Measurements from ENCODE around the gene TNXB.
"Not testable (repeated sequence)": the region's sequence is repeated elsewhere in the genome, so short reads cannot be mapped to it uniquely, and the experiment has no call there.

The TNXB gene

GRCh38 chr6:32056254-32056653 is 52.9 kb downstream of the TNXB start:
- peak; percentile 14 for DNase-seq

GRCh38 chr6:32055756-32056155 is 53.4 kb downstream of the TNXB start:
- peak; percentile 7 for DNase-seq

- DNase-seq = peak; percentile 14
Measured at GRCh38 chr6:32053314-32053713, 55.8 kb downstream of the TNXB start.

- DNase-seq = not testable (repeated sequence)
Measured at GRCh38 chr6:32052626-32053025, 56.5 kb downstream of the TNXB start.

GRCh38 chr6:32050562-32050961 is 58.6 kb downstream of the TNXB start:
- peak; percentile 16 for DNase-seq

- peak; percentile 18 for DNase-seq
Measured at GRCh38 chr6:32049736-32050135, 59.4 kb downstream of the TNXB start.

- not testable (repeated sequence) for DNase-seq
Measured at GRCh38 chr6:32049149-32049548, 60.0 kb downstream of the TNXB start.

- DNase-seq = peak; percentile 70
Measured at GRCh38 chr6:32047855-32048766, 61.0 kb downstream of the TNXB start.

GRCh38 chr6:32047539-32047854 is 61.6 kb downstream of the TNXB start:
- peak; percentile 21 for DNase-seq

- peak; percentile 69 for DNase-seq
Measured at GRCh38 chr6:32047084-32047478, 62.1 kb downstream of the TNXB start.

GRCh38 chr6:32046450-32047083 is 62.6 kb downstream of the TNXB start:
- peak; percentile 70 for DNase-seq

GRCh38 chr6:32045811-32046449 is 63.2 kb downstream of the TNXB start:
- peak; percentile 44 for DNase-seq

- DNase-seq = peak; percentile 12
Measured at GRCh38 chr6:32044916-32045315, 64.2 kb downstream of the TNXB start.

- peak; percentile 11 for DNase-seq
Measured at GRCh38 chr6:32043589-32044380, 65.4 kb downstream of the TNXB start.

GRCh38 chr6:32042276-32042675 is 66.9 kb downstream of the TNXB start:
- DNase-seq = not testable (repeated sequence)

GRCh38 chr6:32041385-32041784 is 67.8 kb downstream of the TNXB start:
- peak; percentile 5 for DNase-seq

GRCh38 chr6:32041050-32041321 is 68.2 kb downstream of the TNXB start:
- DNase-seq = not testable (repeated sequence)

GRCh38 chr6:32040299-32041049 is 68.7 kb downstream of the TNXB start:
- peak; percentile 11 for DNase-seq

- peak; percentile 17 for DNase-seq
Measured at GRCh38 chr6:32039321-32040274, 69.5 kb downstream of the TNXB start.

- DNase-seq = peak; percentile 7
Measured at GRCh38 chr6:32038878-32039277, 70.3 kb downstream of the TNXB start.

All from right hindlimb (tissue), 1 donor.